Muscle of leg (tissue), 11 donors: ENCODE data around the gene KIF19. TPM values are rescaled to one million over a fixed set of nuclear protein-coding genes. Genes with fewer than 3 reads are reported as not detected.

ENCODE experiments used
- DNase-seq: peaks from one replicate; pipeline ENCODE4 v3.0.0; 2013
- H3K27ac ChIP-seq: one replicate; pipeline ENCODE4 v1.5.1; 2013; ENCODE audit warnings: mild to moderate bottlenecking, low read length, control low read depth
- H3K27me3 ChIP-seq: one replicate; pipeline ENCODE4 v1.6.1; 2013; ENCODE audit warnings: low read length; ENCODE audit not compliant: control insufficient read depth, insufficient read depth
- H3K36me3 ChIP-seq: one replicate; pipeline ENCODE4 v1.6.1; 2013; ENCODE audit warnings: low read length; ENCODE audit not compliant: control insufficient read depth, insufficient read depth
- H3K4me1 ChIP-seq: one replicate; pipeline ENCODE4 v1.6.1; 2013; ENCODE audit warnings: low read length; ENCODE audit not compliant: control insufficient read depth, insufficient read depth
- H3K4me3 ChIP-seq: one replicate; pipeline ENCODE4 v1.5.1; 2013; ENCODE audit warnings: low read length, control low read depth
- H3K9me3 ChIP-seq: replicated peaks from 2 replicates; pipeline ENCODE4 v1.6.1; 2013; ENCODE audit warnings: low read depth, low read length; ENCODE audit not compliant: control insufficient read depth
- WGBS: methylation state at CpG from one replicate; pipeline ENCODE4 v1.1.5; 2013; ENCODE audit warnings: missing lambda C conversion rate; ENCODE audit not compliant: insufficient coverage; 5-methylcytosine and 5-hydroxymethylcytosine counted together
- polyA plus RNA-seq, 8 donors: library from polyadenylated mRNA; unstranded; fragments of 120-200 nt; gene quantifications; one replicate each; pipeline versions ENCODE4 v1.2.1 to v1.2.3, GENCODE V29; 2013; ENCODE audit warnings: inconsistent platforms in 1 of 8, low replicate concordance in 1 of 8; ENCODE audit not compliant: insufficient read length in 8 of 8, insufficient read depth in 1 of 8
- total RNA-seq: library from RNA; stranded (reverse); fragments of 120-200 nt; gene quantifications from one replicate; pipeline ENCODE4 v1.2.4, GENCODE V29; 2013

Gene KIF19
- total and polyA plus RNA-seq, 9 donors, result 0.74 to 2.5 (median 1.6) TPM

DNA sequence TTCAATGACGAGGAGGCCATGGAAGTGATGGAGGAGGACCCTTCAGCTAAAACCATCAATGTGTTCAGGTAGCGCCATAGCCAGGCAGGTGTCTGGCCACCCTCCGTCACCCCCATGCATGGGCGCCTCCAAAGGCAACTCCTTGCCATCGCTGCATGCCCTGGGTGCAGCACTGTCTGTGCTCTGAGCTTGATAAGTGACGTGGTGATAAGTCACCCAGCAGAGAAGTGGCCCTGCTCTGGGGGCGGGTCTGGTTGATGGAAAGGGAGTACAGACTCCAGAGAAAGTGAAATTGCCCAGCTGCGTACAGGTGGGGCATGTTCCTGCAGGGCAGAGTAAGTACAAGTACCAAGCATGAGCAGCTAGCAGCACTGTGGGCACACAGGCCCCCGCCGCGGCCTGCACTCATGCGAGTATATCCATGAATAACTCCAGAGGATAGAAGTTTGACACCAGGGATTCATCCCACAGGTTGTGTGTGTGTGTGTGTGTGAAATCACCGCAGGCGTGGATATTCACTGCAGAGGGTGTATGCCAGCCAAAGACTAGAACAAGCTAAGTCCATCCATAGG is 38.9 kb upstream of the KIF19 start:
- no peak overlapping the region for H3K27ac ChIP-seq
- H3K4me3 ChIP-seq, result no peak overlapping the region
- 86% methylated on average over 14 of the region's 14 CpGs for WGBS
- H3K27me3 ChIP-seq, result peaks cover 7% of the 10 kb centered on the region
- H3K9me3 ChIP-seq, result no peaks in the 10 kb centered on the region
- peaks cover 9% of the 10 kb centered on the region for H3K4me1 ChIP-seq
- no peaks in the 10 kb centered on the region for H3K36me3 ChIP-seq
- no peak for DNase-seq

DNA sequence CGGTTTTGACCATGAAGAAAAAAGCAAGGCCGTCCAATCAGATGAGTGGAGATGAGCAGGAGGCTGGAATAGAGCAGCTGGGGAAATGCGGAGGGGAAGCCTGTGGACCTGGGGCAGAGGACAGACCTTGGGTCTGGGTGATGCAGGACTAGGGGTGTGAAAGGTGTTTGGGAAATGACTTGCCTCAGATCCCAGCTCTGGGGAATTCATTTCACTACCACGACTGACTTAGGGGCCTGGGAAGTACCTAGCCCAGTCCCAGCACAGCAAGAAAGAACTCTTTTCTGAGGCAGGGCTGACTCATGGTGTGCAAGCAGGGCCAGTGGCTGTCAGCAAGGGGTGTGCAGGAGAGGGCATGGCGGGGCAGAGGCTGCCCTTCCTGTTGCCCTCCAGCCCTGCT is 37.2 kb upstream of the KIF19 start:
- Histone ChIP-seq H3K9me3 (no peaks in the 10 kb centered on the region), H3K27me3 (peaks cover 7% of the 10 kb centered on the region), H3K4me3 (no peak overlapping the region), H3K4me1 (peaks cover 9% of the 10 kb centered on the region), H3K27ac (no peak overlapping the region), H3K36me3 (no peaks in the 10 kb centered on the region)
- WGBS, result 72% methylated on average over 4 of the region's 5 CpGs
- DNase-seq, result no peak

DNA sequence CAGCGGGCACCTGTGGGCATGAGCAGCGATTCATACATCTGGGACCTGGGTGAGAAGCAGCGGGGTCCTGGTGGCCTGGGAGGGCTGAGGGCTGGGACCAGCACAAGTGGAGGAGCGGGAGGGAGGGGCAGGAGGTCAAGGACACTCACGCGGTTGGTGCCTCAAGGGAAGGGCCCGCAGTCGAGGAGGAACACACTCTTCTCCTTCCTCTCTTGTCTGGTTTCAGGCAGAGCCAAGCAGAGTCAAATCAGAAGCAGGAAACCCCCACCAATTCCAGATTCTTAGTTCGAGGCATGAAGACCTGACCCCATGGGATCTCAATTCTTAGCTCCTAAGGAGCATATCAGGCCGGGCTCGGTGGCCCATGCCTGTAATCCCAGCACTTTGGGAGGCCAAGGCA is 36.3 kb upstream of the KIF19 start:
- no peaks in the 10 kb centered on the region for H3K9me3 ChIP-seq
- no peak overlapping the region for H3K27ac ChIP-seq
- H3K4me1 ChIP-seq, result peaks cover 7% of the 10 kb centered on the region
- WGBS, result 66% methylated on average over 7 of the region's 11 CpGs
- H3K4me3 ChIP-seq, result no peak overlapping the region
- no peaks in the 10 kb centered on the region for H3K36me3 ChIP-seq
- H3K27me3 ChIP-seq, result peaks cover 6% of the 10 kb centered on the region
- no peak for DNase-seq

DNA sequence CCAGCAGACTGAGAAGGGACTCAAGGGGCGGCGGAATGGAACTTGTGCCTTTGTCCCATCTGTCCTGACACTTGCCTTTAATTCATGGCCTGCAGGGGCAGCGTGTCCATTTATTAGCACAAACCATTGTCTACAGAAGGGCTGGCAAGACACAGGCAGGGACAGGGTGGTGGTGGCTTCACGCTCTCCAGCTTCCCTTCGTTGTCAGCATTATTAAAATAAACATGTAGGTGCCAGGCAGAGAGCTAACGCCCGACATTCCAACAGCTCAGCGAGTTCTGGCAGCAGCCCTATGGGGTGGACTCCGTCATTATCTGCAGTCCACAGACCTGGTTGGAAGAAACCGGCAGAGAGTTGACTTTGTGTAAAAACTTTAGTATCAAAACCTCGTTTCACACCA is 35.7 kb upstream of the KIF19 start:
- no peaks in the 10 kb centered on the region for H3K27me3 ChIP-seq
- H3K4me3 ChIP-seq, result no peak overlapping the region
- no peak overlapping the region for H3K27ac ChIP-seq
- DNase-seq, result no peak
- 68% methylated on average over 6 of the region's 11 CpGs for WGBS
- no peaks in the 10 kb centered on the region for H3K9me3 ChIP-seq
- no peaks in the 10 kb centered on the region for H3K36me3 ChIP-seq
- H3K4me1 ChIP-seq, result peaks cover under 1% of the 10 kb centered on the region

DNA sequence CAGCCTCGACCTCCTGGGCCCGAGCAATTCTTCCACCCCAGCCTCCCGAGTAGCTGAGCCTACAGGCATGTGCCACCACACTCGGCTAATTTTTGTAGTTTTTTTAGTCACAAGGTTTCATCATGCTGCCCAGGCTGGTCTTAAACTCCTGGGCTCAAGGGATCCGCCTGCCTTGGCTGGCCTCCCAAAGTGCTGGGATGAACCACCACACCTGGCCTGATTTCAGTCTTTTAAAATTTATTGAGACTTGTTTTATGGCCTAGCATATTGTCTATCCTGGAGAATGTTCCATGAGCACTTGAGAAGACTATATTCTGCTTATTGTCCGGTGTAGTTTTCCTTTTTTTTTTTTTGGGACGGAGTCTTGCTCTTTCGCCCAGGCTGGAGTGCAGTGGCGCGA is 33.5 kb upstream of the KIF19 start:
- no peak overlapping the region for H3K4me3 ChIP-seq
- no peak overlapping the region for H3K27ac ChIP-seq
- 78% methylated on average over 4 of the region's 10 CpGs for WGBS
- H3K27me3 ChIP-seq, result no peaks in the 10 kb centered on the region
- peaks cover 6% of the 10 kb centered on the region for H3K4me1 ChIP-seq
- no peaks in the 10 kb centered on the region for H3K9me3 ChIP-seq
- no peak for DNase-seq
- H3K36me3 ChIP-seq, result no peaks in the 10 kb centered on the region

DNA sequence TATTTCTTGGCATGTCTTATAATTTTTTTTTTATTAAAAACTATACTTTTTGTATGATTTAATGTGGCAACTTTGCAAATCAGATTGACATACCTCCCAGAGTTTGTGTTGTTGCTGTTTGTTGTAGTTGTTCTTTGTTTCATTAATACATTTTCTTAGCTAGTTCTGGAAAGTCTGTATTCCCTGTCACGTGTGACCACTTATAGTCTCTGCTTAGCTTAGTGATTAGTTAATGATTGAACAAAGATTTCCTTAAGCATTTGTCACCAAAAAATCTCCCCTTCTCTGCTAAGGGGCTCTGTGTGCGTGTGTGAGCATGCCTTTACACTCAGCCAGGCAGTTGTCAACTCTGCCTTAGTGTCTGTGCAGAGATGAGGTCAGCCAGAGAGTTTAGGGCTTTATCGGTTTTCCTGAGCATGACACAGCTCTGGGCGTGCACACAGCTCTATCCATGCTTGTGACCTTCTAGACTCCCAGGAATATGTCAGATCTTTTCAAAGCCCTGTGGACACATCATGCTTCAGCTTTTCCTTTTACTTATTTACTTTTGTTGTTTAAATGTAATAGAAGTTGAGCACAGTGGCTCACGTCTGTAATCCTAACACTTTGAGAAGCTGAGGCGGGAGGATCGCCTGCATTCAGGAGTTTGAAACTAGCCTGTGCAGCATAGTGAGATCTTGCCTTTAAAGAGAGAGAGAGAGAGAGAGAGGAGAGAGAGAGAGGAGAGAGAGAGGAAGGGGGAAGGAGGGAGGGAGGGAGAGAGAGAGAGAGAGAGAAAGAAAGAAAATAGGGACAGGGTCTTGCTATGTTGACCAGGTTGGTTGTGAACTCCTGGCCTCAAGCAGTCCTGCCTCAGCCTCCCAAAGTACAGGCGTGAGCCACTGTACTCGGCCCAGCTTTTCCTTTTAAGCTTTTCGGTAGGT is 30.1 kb upstream of the KIF19 start:
- no peak for DNase-seq
- Histone ChIP-seq H3K9me3 (no peaks in the 10 kb centered on the region), H3K4me1 (peaks cover 6% of the 10 kb centered on the region), H3K27me3 (no peaks in the 10 kb centered on the region), H3K27ac (no peak overlapping the region), H3K36me3 (no peaks in the 10 kb centered on the region), H3K4me3 (no peak overlapping the region)
- WGBS, result 72% methylated on average over 6 of the region's 10 CpGs

DNA sequence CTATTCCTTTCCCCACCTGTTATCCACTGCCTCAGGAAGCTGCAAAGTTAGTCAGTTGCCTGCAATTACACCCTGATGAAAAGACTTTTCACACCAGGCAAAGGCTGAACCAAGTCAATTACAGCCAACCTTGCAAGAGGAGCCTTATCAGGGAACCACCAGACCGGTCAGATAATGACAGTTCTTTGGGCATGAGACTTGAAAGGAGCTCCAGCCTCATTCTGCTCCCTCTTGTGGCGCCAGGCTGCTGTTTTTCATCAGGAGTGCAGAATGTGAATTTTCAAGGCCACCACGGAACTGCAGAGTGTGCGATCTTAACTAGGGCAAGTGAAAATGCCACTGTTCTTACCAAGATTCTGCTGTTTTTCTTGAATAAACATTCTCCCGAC is 29.5 kb upstream of the KIF19 start:
- peak; percentile 86 for DNase-seq
- H3K27me3 ChIP-seq, result no peaks in the 10 kb centered on the region
- H3K4me3 ChIP-seq, result no peak overlapping the region
- no peaks in the 10 kb centered on the region for H3K36me3 ChIP-seq
- 0% methylated on average over 2 of the region's 5 CpGs for WGBS
- no peaks in the 10 kb centered on the region for H3K9me3 ChIP-seq
- H3K4me1 ChIP-seq, result peaks cover 6% of the 10 kb centered on the region
- no peak overlapping the region for H3K27ac ChIP-seq

DNA sequence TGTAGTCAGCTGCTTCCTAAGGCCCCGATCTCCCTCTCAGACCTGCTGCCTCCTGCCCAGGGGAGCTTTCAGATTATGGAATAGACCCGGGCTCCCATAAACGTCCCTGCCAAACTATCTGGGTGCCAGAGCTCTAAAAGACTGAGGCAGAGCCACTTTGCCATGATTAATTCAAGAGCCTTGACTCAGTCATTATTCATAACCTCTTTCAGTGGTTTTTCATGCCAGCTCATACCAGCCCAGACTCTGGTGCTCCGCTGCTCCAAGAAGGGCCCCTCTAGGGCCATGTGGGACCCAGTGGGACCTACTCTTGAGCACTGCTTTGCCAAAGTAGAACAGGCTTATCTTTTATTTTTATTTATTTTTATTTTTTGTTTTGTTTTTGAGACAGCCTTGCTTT is 28.1 kb upstream of the KIF19 start:
- H3K9me3 ChIP-seq, result no peaks in the 10 kb centered on the region

DNA sequence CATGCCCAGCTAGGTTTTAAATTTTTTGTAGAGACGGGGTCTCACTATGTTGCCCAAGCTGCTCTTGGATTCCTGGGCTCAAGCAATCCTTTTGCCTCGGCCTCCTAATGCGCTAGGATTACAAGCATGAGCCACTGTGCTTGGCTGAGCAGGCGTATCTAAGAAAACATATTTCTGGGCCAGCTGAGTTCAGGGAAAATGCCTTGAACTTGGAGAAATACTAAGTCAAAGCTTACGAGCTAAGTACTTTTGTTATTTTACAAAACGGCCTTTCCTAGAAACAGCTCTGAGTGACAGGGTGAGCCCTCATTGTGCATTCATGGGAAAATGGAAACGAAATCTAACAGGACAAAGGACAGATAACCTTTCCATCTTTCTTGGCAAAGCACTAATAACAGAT is 27.2 kb upstream of the KIF19 start:
- peak; percentile 75 for DNase-seq
- Histone ChIP-seq H3K36me3 (no peaks in the 10 kb centered on the region), H3K9me3 (no peaks in the 10 kb centered on the region), H3K4me3 (no peak overlapping the region), H3K4me1 (peaks cover 6% of the 10 kb centered on the region), H3K27me3 (no peaks in the 10 kb centered on the region), H3K27ac (no peak overlapping the region)
- 58% methylated on average over 5 of the region's 7 CpGs for WGBS

More for the DNA sequence above, 28.1 kb upstream of the KIF19 start:
- no peak for DNase-seq
- 53% methylated on average over 4 of the region's 4 CpGs for WGBS
- no peak overlapping the region for H3K4me3 ChIP-seq
- H3K27ac ChIP-seq, result no peak overlapping the region
- peaks cover 6% of the 10 kb centered on the region for H3K4me1 ChIP-seq
- H3K36me3 ChIP-seq, result no peaks in the 10 kb centered on the region
- H3K27me3 ChIP-seq, result no peaks in the 10 kb centered on the region

DNA sequence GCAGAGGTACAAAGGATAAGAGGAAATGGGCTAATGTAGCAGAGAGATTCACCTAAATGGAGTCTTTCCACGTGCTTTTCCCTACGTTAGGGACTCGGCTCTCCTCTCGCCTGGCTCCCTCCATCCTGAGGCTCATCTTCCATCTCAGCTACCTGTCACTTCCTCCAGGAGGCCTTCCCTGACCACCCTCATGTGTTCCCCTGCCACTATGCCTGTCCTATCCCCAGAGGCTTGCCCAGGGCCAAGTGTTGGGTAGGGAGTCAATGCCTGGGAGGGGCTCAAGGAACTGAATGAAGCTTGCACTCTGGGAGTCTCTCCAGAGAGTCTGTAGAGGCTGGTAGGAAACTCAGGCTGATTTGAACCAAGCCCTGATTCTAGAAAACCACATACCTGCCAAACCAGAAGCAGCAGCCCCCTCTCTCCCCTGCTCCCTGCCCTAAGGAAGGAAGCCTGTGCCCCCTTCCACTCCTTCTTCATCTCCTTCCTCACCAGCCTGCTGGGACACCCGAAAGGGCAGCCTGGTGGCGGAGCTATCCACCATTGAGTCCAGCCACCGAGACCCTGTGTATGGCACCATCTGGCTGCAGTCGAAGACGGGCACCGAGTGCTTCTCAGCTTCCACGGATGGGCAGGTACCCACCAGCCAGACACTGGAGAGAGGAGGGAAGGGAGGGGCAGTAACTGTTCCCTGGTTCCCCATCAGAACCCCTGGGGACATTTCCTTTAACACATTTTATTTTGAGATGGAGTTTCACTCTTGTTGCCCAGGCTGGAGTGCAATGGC is 26.6 kb upstream of the KIF19 start:
- Histone ChIP-seq H3K9me3 (no peaks in the 10 kb centered on the region), H3K36me3 (no peaks in the 10 kb centered on the region), H3K4me3 (no peak overlapping the region), H3K27me3 (no peaks in the 10 kb centered on the region), H3K27ac (no peak overlapping the region), H3K4me1 (peaks cover 7% of the 10 kb centered on the region)
- no peak for DNase-seq
- WGBS, result 75% methylated on average over 10 of the region's 11 CpGs
